ENCODE measurements around the gene STK10. TPM values are rescaled to one million over a fixed set of nuclear protein-coding genes. Genes with fewer than 3 reads are reported as not detected.

The STK10 gene
- total RNA-seq, 2 donors from 2014 or later = 14.3 to 17.9 TPM

- H3K4me1 ChIP-seq (ENCODE audit: control insufficient read depth, insufficient read depth, low read length) = peaks cover 5% of the 10 kb centered on the region
- peaks cover 13% of the 10 kb centered on the region for H3K4me1 Mint-ChIP-seq
- H3K36me3 ChIP-seq (ENCODE audit: control insufficient read depth, insufficient read depth, low read length) = no peaks in the 10 kb centered on the region
- H3K4me3 Mint-ChIP-seq = no peak overlapping the region
- H3K9me3 Mint-ChIP-seq = no peaks in the 10 kb centered on the region
- no peaks in the 10 kb centered on the region for H3K27me3 ChIP-seq (ENCODE audit: control insufficient read depth, insufficient read depth, low read length, poor library complexity, severe bottlenecking)
- H3K27me3 Mint-ChIP-seq (ENCODE audit: insufficient read depth) = no peaks in the 10 kb centered on the region
- H3K4me3 ChIP-seq (ENCODE audit: low read length) = no peak overlapping the region
- no peak for TF ChIP-seq CTCF (conservative IDR thresholded peaks at IDR 0.05)
- peaks cover 4% of the 10 kb centered on the region for H3K36me3 Mint-ChIP-seq (ENCODE audit: low read depth)
- 89 to 100% methylated on average over 2 to 3 of the region's 3 CpGs for WGBS, 2 experiments (ENCODE audit: insufficient coverage in 1 of 2, insufficient read length in 1 of 2)
- no peak for DNase-seq
- H3K9me3 ChIP-seq (ENCODE audit: control insufficient read depth, low read length) = no peaks in the 10 kb centered on the region
- no peak overlapping the region for H3K27ac ChIP-seq (ENCODE audit: low read depth, low read length)
- H3K27ac Mint-ChIP-seq = peak overlapping the region; percentile 30
- no peak overlapping the region for H3K9ac ChIP-seq (ENCODE audit: extremely low read depth, low read length, poor library complexity, severe bottlenecking)
Observed at GRCh38 chr5:172149073-172149472, 39.0 kb downstream of the STK10 start.

GRCh38 chr5:172148381-172148780 lies 39.6 kb downstream of the STK10 start:
- Mint-ChIP-seq H3K27me3 (ENCODE audit: insufficient read depth) (no peaks in the 10 kb centered on the region), H3K36me3 (ENCODE audit: low read depth) (peaks cover 3% of the 10 kb centered on the region), H3K9me3 (no peaks in the 10 kb centered on the region), H3K27ac (no peak overlapping the region), H3K4me1 (peaks cover 19% of the 10 kb centered on the region), H3K4me3 (no peak overlapping the region)
- no peak for DNase-seq
- Histone ChIP-seq H3K27ac (ENCODE audit: low read depth, low read length) (no peak overlapping the region), H3K9me3 (ENCODE audit: control insufficient read depth, low read length) (no peaks in the 10 kb centered on the region), H3K27me3 (ENCODE audit: control insufficient read depth, insufficient read depth, low read length, poor library complexity, severe bottlenecking) (no peaks in the 10 kb centered on the region), H3K4me3 (ENCODE audit: low read length) (no peak overlapping the region), H3K9ac (ENCODE audit: extremely low read depth, low read length, poor library complexity, severe bottlenecking) (no peak overlapping the region), H3K36me3 (ENCODE audit: control insufficient read depth, insufficient read depth, low read length) (no peaks in the 10 kb centered on the region), H3K4me1 (ENCODE audit: control insufficient read depth, insufficient read depth, low read length) (peaks cover 10% of the 10 kb centered on the region)
- TF ChIP-seq CTCF (conservative IDR thresholded peaks at IDR 0.05) = no peak
- 77 to 94% methylated on average over 3 to 9 of the region's 9 CpGs for WGBS, 2 experiments (ENCODE audit: insufficient coverage in 1 of 2, insufficient read length in 1 of 2)

- TF ChIP-seq CTCF (conservative IDR thresholded peaks at IDR 0.05) = no peak
- Mint-ChIP-seq H3K4me1 (peaks cover 24% of the 10 kb centered on the region), H3K4me3 (no peak overlapping the region), H3K27me3 (ENCODE audit: insufficient read depth) (no peaks in the 10 kb centered on the region), H3K9me3 (no peaks in the 10 kb centered on the region), H3K27ac (no peak overlapping the region), H3K36me3 (ENCODE audit: low read depth) (peaks cover 3% of the 10 kb centered on the region)
- H3K9ac ChIP-seq (ENCODE audit: extremely low read depth, low read length, poor library complexity, severe bottlenecking) = no peak overlapping the region
- DNase-seq = peak; percentile 38
- H3K4me3 ChIP-seq (ENCODE audit: low read length) = no peak overlapping the region
- no peak overlapping the region for H3K27ac ChIP-seq (ENCODE audit: low read depth, low read length)
- no peaks in the 10 kb centered on the region for H3K9me3 ChIP-seq (ENCODE audit: control insufficient read depth, low read length)
- H3K27me3 ChIP-seq (ENCODE audit: control insufficient read depth, insufficient read depth, low read length, poor library complexity, severe bottlenecking) = no peaks in the 10 kb centered on the region
- no peaks in the 10 kb centered on the region for H3K36me3 ChIP-seq (ENCODE audit: control insufficient read depth, insufficient read depth, low read length)
- 90 to 94% methylated on average over 8 to 10 of the region's 10 CpGs for WGBS, 2 experiments (ENCODE audit: insufficient coverage in 1 of 2, insufficient read length in 1 of 2)
- H3K4me1 ChIP-seq (ENCODE audit: control insufficient read depth, insufficient read depth, low read length) = peaks cover 10% of the 10 kb centered on the region
Observed at GRCh38 chr5:172147857-172148256, 40.2 kb downstream of the STK10 start.
